ENCODE results near the gene PCCA.
A peak's percentile ranks its signal among the peaks of the same experiment; 100 is the strongest.
"Not testable (repeated sequence)": the region's sequence is repeated elsewhere in the genome, so short reads cannot be mapped to it uniquely, and the experiment has no call there.

Gene PCCA

DNA sequence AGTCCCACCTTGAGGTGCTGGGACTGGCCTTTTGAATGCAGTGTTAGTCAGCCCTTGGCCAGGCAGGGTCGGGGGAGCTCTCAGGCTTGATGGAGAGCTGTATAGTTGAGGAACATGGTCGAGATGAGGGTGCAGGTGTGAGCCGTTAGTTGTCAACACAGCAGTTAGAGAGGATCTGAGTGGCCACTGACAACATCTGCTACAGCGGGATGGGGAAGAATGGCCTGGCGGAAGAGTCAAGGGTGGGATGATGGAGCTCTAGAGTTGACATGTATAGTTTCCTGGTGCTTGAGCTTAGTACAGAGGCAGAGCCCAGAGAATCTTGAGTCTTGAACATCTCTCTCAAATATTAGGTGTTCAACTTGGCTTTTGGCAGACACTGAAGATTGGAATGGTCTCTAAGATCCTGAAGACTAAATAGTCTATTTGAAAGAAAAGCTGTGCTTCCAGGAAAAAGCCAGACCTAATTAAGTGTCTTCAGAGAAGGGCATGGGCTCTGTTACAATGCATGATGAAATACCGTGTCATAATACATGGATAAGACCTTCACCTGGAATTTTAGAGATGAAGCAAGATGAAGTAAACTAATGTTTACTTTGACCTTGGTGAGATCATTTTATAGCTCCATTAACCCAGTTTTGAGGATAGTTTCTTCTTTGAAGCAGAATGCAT is 9.7 kb downstream of the PCCA start:
- Histone ChIP-seq H3K36me3 (peaks cover 0 to 6% (median 0%) of the 10 kb centered on the region in 3 donors), H3K9me3 (no peaks in the 10 kb centered on the region), H3K27ac (no peak overlapping the region), H3K4me3 (no peak overlapping the region), H3K27me3 (no peaks in the 10 kb centered on the region), H3K4me1 (peaks cover 0 to 29% (median 20%) of the 10 kb centered on the region in 4 donors)
- TF ChIP-seq, protein P1, sequence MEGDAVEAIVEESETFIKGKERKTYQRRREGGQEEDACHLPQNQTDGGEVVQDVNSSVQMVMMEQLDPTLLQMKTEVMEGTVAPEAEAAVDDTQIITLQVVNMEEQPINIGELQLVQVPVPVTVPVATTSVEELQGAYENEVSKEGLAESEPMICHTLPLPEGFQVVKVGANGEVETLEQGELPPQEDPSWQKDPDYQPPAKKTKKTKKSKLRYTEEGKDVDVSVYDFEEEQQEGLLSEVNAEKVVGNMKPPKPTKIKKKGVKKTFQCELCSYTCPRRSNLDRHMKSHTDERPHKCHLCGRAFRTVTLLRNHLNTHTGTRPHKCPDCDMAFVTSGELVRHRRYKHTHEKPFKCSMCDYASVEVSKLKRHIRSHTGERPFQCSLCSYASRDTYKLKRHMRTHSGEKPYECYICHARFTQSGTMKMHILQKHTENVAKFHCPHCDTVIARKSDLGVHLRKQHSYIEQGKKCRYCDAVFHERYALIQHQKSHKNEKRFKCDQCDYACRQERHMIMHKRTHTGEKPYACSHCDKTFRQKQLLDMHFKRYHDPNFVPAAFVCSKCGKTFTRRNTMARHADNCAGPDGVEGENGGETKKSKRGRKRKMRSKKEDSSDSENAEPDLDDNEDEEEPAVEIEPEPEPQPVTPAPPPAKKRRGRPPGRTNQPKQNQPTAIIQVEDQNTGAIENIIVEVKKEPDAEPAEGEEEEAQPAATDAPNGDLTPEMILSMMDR (IDR thresholded peaks at IDR 0.05): no peak
- intact Hi-C loops (cut with DNase I; ENCODE audit: low total_unique reads): no loop called here
- no peak for DNase-seq

GRCh38 chr13:100099117-100099445 is 10.2 kb downstream of the PCCA start:
- peaks cover 0 to 29% (median 20%) of the 10 kb centered on the region in 4 donors for H3K4me1 ChIP-seq
- H3K27me3 ChIP-seq; H3K9me3 ChIP-seq; H3K4me3 ChIP-seq; H3K27ac ChIP-seq; DNase-seq; H3K36me3 ChIP-seq; intact Hi-C loops (cut with DNase I; ENCODE audit: low total_unique reads): not testable (repeated sequence)

- H3K4me1 ChIP-seq: peaks cover 0 to 29% (median 20%) of the 10 kb centered on the region in 4 donors
- H3K27me3 ChIP-seq: no peaks in the 10 kb centered on the region
- H3K36me3 ChIP-seq: peaks cover 0 to 10% (median under 1%) of the 10 kb centered on the region in 3 donors
- no peak for DNase-seq
- TF ChIP-seq, protein P1 (IDR thresholded peaks at IDR 0.05): no peak
- peak overlapping the region; percentile 9 to 29 for H3K27ac ChIP-seq
- no peaks in the 10 kb centered on the region for H3K9me3 ChIP-seq
- H3K4me3 ChIP-seq: no peak overlapping the region
- intact Hi-C loops (cut with DNase I; ENCODE audit: low total_unique reads): no loop called here
These were observed 11.4 kb downstream of the PCCA start for GRCh38 chr13:100100115-100100879.

DNA sequence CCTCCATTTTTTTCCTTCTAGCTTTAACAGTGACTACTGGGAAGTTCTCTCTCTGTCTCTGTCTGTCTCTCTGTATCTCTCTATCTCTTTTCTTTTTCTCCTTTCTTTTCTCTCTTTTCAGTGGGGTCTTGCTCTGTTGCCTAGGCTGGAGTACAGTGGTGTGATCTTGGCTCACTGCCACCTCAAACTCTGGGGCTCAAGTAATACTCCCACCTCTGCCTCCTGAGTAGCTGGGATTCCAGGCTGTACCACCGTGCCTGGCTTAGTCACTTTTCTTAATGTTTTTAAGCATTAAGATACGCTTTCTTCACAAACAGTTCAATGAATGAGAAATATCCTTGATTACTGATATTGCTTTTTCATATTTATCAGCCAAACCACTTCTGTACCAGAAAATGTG is 13.1 kb downstream of the PCCA start:
- H3K4me1 ChIP-seq: peaks cover 0 to 29% (median 20%) of the 10 kb centered on the region in 4 donors
- H3K9me3 ChIP-seq: no peaks in the 10 kb centered on the region
- H3K4me3 ChIP-seq: no peak overlapping the region
- TF ChIP-seq, protein P1 (IDR thresholded peaks at IDR 0.05): no peak
- intact Hi-C loops (cut with DNase I; ENCODE audit: low total_unique reads): no loop called here
- H3K36me3 ChIP-seq: peaks cover 0 to 10% (median 0%) of the 10 kb centered on the region in 3 donors
- H3K27ac ChIP-seq: no peak overlapping the region
- no peak for DNase-seq
- no peaks in the 10 kb centered on the region for H3K27me3 ChIP-seq

DNA sequence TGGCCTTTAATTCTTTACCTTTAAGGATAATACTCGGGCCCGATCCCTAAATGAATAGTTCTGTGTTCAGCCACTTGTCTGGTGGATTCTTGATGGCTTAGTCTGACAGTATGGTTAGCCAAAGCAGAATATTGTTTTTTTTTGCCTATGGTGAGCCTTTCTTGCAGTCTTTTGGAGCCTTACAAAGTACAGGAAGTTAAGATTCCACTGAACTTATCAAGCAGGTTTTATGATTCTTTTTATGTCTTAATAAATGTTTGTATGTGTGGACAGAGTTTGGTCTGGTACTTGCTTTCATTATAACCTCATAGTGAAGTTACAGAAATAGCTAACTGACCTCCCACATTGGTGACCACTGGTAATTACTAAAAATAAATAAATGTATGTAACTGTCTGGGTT is 17.1 kb downstream of the PCCA start:
- DNase-seq: no peak
- Histone ChIP-seq H3K27me3 (no peaks in the 10 kb centered on the region), H3K27ac (no peak overlapping the region), H3K9me3 (no peaks in the 10 kb centered on the region), H3K4me3 (no peak overlapping the region), H3K36me3 (peaks cover 0 to 10% (median 0%) of the 10 kb centered on the region in 3 donors), H3K4me1 (peaks cover 0 to 6% (median 4%) of the 10 kb centered on the region in 4 donors)
- intact Hi-C loops (cut with DNase I; ENCODE audit: low total_unique reads): no loop called here
- TF ChIP-seq, protein P1 (IDR thresholded peaks at IDR 0.05): no peak

- intact Hi-C loops (cut with DNase I; ENCODE audit: low total_unique reads): no loop called here
- Histone ChIP-seq H3K4me3 (no peak overlapping the region), H3K9me3 (no peaks in the 10 kb centered on the region), H3K27ac (no peak overlapping the region), H3K4me1 (no peaks in the 10 kb centered on the region), H3K27me3 (no peaks in the 10 kb centered on the region), H3K36me3 (peaks cover 0 to 10% (median 0%) of the 10 kb centered on the region in 3 donors)
- DNase-seq: no peak
- TF ChIP-seq, protein P1 (IDR thresholded peaks at IDR 0.05): no peak
These were observed 17.8 kb downstream of the PCCA start for GRCh38 chr13:100106705-100107104.
